Spinal cord (tissue), 10 donors: Measurements from ENCODE around the gene INS. TPM values are rescaled to one million over a fixed set of nuclear protein-coding genes. Genes with fewer than 3 reads are reported as not detected.

Experiments used
- DNase-seq, 6 donors: peaks; one replicate each; pipeline versions ENCODE4 v3.0.0 to v3.0.0-alpha.2; 2013 to 2015; ENCODE audit warnings: low spot score in 6 of 6, low read depth in 4 of 6
- H3K27ac ChIP-seq: one replicate; pipeline ENCODE4 v1.5.1; 2013; ENCODE audit warnings: low read depth, low read length, control low read depth
- H3K27me3 ChIP-seq: one replicate; pipeline ENCODE4 v1.6.1; 2013; ENCODE audit warnings: low read length; ENCODE audit not compliant: control insufficient read depth, insufficient read depth
- H3K36me3 ChIP-seq: one replicate; pipeline ENCODE4 v1.6.1; 2013; ENCODE audit warnings: low read length; ENCODE audit not compliant: control insufficient read depth, insufficient read depth
- H3K4me1 ChIP-seq: one replicate; pipeline ENCODE4 v1.6.1; 2013; ENCODE audit warnings: low read length; ENCODE audit not compliant: control insufficient read depth, insufficient read depth
- H3K4me3 ChIP-seq: one replicate; pipeline ENCODE4 v1.5.1; 2013; ENCODE audit warnings: low read depth, low read length, control low read depth
- H3K9me3 ChIP-seq: one replicate; pipeline ENCODE4 v1.6.1; 2013; ENCODE audit warnings: low read length; ENCODE audit not compliant: control insufficient read depth, insufficient read depth
- WGBS: methylation state at CpG from one replicate; pipeline ENCODE4 v1.1.5; 2013; ENCODE audit warnings: missing lambda C conversion rate; ENCODE audit not compliant: insufficient coverage; 5-methylcytosine and 5-hydroxymethylcytosine counted together
- polyA plus RNA-seq, 2 donors: library from polyadenylated mRNA; unstranded; fragments of 120-200 nt; gene quantifications; one replicate each; pipeline ENCODE4 v1.2.1, GENCODE V29; 2013; ENCODE audit not compliant: insufficient read length in 2 of 2
- total RNA-seq, 2 donors: library from RNA; depleted of rRNA in 1 of 2; stranded (reverse); fragments of 120-200 nt in 1 of 2; fragments of >200 nt in 1 of 2; gene quantifications; one replicate each; pipeline versions ENCODE4 v1.2.3 to v1.2.4, GENCODE V29; 2013 to 2014
- donor health status: healthy.

The INS gene
- total and polyA plus RNA-seq, 4 donors, result not detected

DNA sequence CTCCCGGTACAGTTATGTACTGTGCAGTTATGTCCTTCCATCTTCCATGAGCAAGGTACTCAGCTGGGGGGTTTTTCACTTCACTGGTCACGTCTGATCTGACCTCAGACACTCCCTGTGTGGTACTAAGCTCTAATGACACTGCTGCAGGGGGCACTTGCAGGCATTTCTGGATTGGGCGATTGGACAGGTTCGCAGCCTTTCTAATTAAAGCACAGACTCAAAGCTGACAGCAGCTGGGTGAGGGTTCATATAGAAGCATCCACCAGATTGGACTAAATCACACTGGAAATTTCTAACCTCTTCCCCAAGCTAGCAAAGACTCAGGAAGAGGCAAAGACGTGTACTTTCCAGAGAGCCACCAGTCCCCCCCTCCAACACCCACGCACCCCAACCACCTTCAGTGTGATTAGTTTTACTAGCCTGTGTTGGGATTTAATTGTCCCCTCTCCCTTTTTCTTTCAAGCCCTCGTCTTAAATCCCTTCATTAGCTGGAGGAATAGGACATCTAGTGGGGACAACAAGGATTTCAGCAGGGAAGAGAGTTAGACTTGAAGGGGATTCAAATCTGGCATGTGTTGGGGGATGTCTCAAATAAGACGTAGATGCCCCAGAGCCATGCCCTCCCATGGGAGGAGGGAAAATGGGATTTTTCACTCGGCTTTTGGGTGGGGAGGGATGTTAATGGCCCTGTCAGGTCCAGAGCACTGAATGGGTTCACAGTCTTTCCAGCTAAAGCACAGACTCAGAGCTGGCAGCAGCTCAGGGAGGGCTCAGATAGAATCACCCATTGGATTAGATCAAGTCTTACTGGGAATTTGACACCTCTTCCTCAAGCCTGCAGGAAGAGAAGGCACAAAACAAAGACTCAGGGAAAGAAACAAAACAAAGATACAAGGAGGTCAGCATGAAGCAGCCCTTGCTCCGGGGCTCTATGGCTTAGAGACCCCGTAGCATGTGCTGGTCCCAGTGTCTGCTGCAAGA is 10.9 kb downstream of the INS start:
- H3K27ac ChIP-seq, result no peak overlapping the region
- no peak overlapping the region for H3K4me3 ChIP-seq
- no peaks in the 10 kb centered on the region for H3K36me3 ChIP-seq
- DNase-seq, result peak in 5 of 6 donors; percentile 39 to 90 (median 55)
- peaks cover 46% of the 10 kb centered on the region for H3K27me3 ChIP-seq
- no peaks in the 10 kb centered on the region for H3K9me3 ChIP-seq
- peaks cover 46% of the 10 kb centered on the region for H3K4me1 ChIP-seq
- 25% methylated on average over 7 of the region's 11 CpGs for WGBS

- Histone ChIP-seq H3K36me3 (no peaks in the 10 kb centered on the region), H3K9me3 (no peaks in the 10 kb centered on the region), H3K4me3 (no peak overlapping the region), H3K4me1 (peaks cover 43% of the 10 kb centered on the region), H3K27ac (no peak overlapping the region), H3K27me3 (peaks cover 53% of the 10 kb centered on the region)
- 76% methylated on average over 8 of the region's 8 CpGs for WGBS
- no peak for DNase-seq
Measured at GRCh38 chr11:2149460-2149859, 11.5 kb downstream of the INS start.

DNA sequence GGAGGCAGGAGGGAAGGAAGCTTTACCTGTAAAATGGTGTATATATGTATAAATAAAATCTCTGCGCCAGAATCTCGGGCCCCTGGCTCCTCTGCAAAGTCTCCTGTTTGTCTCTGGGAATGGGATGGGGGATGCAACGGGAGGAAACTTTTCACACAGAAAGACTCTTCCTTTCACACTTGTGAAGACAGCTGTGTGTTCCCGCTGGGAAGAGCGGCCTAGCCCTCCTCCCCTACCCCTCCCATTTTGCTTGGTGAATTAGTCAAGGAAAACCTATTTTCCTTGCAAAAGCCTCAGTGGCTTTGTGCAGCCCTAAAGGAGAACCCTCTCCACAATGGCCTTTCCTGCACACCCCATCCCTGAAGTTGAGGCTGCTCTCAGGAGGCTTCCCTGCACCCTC is 12.4 kb downstream of the INS start:
- Histone ChIP-seq H3K27ac (no peak overlapping the region), H3K4me3 (no peak overlapping the region), H3K27me3 (peaks cover 62% of the 10 kb centered on the region), H3K4me1 (peaks cover 46% of the 10 kb centered on the region), H3K9me3 (no peaks in the 10 kb centered on the region), H3K36me3 (no peaks in the 10 kb centered on the region)
- DNase-seq, result no peak
- 20% methylated on average over 1 of the region's 5 CpGs for WGBS

DNA sequence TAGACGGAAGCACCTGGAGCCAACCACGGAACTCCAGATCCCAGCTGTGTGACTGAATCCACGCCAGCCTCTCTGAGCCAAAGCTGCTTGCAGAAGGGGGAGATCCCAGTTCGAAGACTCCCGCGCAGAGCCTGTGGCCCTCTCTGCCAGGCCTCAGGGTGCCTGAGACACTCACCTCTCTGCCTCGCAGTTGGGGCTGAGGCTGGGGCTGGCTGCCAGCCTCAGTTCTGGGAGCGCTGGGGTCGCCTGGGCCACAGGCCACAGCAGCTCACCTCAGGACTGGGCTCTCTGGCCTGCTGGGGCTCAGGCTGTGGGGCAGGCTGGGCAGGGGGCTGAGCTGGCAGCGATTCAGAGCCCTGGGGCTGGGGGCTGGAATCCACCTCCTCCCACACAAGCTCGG is 13.6 kb downstream of the INS start:
- 37% methylated on average over 10 of the region's 11 CpGs for WGBS
- Histone ChIP-seq H3K4me1 (peaks cover 46% of the 10 kb centered on the region), H3K27ac (no peak overlapping the region), H3K9me3 (no peaks in the 10 kb centered on the region), H3K27me3 (peaks cover 74% of the 10 kb centered on the region), H3K36me3 (no peaks in the 10 kb centered on the region), H3K4me3 (no peak overlapping the region)
- no peak for DNase-seq

DNA sequence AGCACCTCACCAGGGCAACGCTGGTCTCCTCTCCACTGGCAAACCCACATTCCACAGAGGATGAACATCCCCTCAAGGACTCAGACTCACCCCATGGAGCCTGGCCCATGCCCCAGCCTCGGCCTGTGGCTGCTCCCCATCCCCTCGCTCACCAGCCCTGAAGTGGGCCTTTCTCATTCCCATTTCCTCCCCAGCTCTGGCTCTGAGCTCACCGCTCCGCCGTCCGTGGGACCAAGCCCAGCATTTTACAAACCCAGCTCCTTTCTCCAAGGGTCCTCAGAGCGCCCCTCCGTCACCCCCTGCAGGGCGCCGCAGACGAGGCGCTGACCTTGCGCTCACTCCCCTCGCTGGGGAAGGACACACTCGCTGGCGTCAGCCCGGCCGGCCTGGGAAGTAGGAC is 15.0 kb downstream of the INS start:
- peaks cover 87% of the 10 kb centered on the region for H3K27me3 ChIP-seq
- 15% methylated on average over 14 of the region's 19 CpGs for WGBS
- no peak overlapping the region for H3K4me3 ChIP-seq
- peaks cover 33% of the 10 kb centered on the region for H3K4me1 ChIP-seq
- no peaks in the 10 kb centered on the region for H3K9me3 ChIP-seq
- no peaks in the 10 kb centered on the region for H3K36me3 ChIP-seq
- no peak overlapping the region for H3K27ac ChIP-seq
- no peak for DNase-seq

GRCh38 chr11:2144544-2145248 is 16.3 kb downstream of the INS start:
- H3K4me1 ChIP-seq, result peaks cover 32% of the 10 kb centered on the region
- H3K36me3 ChIP-seq, result no peaks in the 10 kb centered on the region
- WGBS, result 10% methylated on average over 14 of the region's 18 CpGs
- DNase-seq, result no peak
- H3K27me3 ChIP-seq, result peaks cover 95% of the 10 kb centered on the region
- no peaks in the 10 kb centered on the region for H3K9me3 ChIP-seq
- H3K4me3 ChIP-seq, result no peak overlapping the region
- no peak overlapping the region for H3K27ac ChIP-seq

- no peaks in the 10 kb centered on the region for H3K36me3 ChIP-seq
- H3K9me3 ChIP-seq, result no peaks in the 10 kb centered on the region
- peaks cover 26% of the 10 kb centered on the region for H3K4me1 ChIP-seq
- no peak overlapping the region for H3K27ac ChIP-seq
- H3K27me3 ChIP-seq, result peaks cover 93% of the 10 kb centered on the region
- WGBS, result 1% methylated on average over 72 of the region's 72 CpGs
- DNase-seq, result peak in 1 of 6 donors; percentile 19
- H3K4me3 ChIP-seq, result no peak overlapping the region
Measured at GRCh38 chr11:2143799-2144543, 17.0 kb downstream of the INS start.

GRCh38 chr11:2143477-2143798 is 17.6 kb downstream of the INS start:
- DNase-seq, result no peak
- H3K4me3 ChIP-seq, result no peak overlapping the region

DNA sequence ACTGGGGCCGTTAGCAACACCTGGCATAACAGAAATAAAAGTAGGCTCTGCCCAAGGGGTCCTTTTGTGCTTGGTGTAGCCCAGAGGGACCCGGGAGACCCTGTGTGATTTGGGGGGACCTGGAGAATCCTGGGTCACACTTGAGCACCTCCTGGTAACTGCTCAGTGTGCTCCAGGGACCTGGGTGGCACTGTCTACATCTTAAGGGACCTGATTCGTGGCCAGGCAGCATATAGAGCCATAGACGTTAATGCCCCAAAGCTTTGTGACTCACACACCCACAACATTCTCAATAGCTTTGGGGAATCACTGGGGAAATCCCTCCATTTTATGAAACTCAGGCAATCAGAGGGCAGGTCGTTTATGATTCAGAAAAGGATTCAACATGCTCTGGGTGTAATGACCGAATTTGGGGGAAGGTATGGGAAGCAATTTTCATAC is 18.2 kb downstream of the INS start:
- 8% methylated on average over 4 of the region's 6 CpGs for WGBS
- no peak overlapping the region for H3K4me3 ChIP-seq
- peaks cover 91% of the 10 kb centered on the region for H3K27me3 ChIP-seq
- no peak overlapping the region for H3K27ac ChIP-seq
- H3K9me3 ChIP-seq, result no peaks in the 10 kb centered on the region
- DNase-seq, result no peak
- H3K36me3 ChIP-seq, result no peaks in the 10 kb centered on the region
- peaks cover 22% of the 10 kb centered on the region for H3K4me1 ChIP-seq

More at GRCh38 chr11:2143477-2143798, 17.6 kb downstream of the INS start:
- Histone ChIP-seq H3K4me1 (peaks cover 24% of the 10 kb centered on the region), H3K27ac (no peak overlapping the region), H3K36me3 (no peaks in the 10 kb centered on the region), H3K27me3 (peaks cover 92% of the 10 kb centered on the region), H3K9me3 (no peaks in the 10 kb centered on the region)
- WGBS, result 5% methylated on average over 12 of the region's 12 CpGs
